Measurements from ENCODE around the gene BAHD1.

The BAHD1 gene

DNA sequence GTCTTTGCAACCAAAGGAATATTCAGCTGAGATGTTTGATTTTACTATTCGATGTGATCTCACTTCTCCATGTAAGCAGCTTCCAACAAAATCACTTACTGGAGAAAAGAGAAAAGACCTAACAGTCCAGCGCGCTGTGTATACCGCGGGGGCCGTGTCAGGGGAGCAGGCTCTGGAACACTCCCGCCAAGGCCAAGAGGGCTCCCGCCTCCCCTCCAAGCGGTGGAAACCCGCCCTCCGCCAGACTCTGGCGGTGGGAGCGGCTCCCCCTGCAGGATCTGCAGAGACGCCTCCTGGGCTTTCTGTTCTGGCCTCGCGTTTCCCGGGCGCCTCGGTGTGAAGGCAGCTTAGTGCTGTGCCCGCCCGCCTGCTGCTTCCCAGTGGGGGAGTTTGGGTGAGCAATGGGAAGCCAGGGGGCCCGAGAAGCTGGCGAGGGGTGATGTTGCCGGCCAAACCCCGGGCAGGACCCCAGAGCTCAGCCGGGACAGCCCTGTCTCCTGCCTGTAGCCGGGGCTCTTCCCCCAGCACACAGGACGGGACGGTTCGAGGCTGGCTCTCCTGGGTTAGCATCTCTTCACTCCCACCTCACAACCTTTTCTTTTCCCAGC lies 66.3 kb downstream of the BAHD1 start:
- DNase-seq, result peak; percentile 51

DNA sequence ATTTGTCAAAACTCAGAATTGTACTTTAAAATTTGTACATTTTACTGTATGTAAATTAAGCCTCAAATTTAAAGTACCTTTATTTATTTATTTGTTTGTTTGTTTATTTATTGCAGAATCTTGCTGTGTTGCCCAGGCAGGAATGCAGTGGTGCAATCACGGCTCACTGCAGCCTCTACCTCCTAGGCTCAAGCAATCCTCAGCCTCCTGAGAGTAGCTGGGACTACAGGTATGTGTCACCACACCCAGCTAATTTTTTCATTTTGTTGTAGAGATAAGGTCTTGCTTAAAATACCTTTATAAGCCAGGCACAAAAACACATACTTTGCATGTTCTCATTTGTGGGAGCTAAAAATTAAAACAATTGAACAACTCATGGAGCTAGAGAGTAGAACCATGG lies 67.5 kb downstream of the BAHD1 start:
- no peak for DNase-seq

DNA sequence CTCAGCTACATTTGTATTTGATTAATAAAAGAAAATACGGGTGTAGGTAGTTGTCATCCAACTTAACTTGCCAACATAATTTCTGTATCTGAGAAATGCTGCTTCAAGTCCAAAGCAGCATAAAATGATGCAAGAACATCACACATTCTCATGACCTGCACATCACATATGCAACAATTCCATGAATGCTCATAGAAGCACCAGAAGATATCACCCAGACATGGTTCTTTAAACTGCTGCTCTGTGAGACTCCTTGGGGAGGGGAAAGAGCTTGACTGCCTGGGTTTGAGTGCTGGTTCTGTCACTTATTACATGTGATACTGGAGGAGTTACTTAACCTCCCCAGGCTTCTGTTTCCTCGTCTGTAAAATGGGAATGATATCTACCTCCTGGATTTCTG lies 69.4 kb downstream of the BAHD1 start:
- no peak for DNase-seq

GRCh38 chr15:40511093-40511471 lies 70.3 kb downstream of the BAHD1 start:
- DNase-seq, result no peak

- DNase-seq, result no peak
Observed at GRCh38 chr15:40511472-40512133, 70.8 kb downstream of the BAHD1 start.

GRCh38 chr15:40512440-40512839 lies 71.7 kb downstream of the BAHD1 start:
- DNase-seq, result no peak

DNA sequence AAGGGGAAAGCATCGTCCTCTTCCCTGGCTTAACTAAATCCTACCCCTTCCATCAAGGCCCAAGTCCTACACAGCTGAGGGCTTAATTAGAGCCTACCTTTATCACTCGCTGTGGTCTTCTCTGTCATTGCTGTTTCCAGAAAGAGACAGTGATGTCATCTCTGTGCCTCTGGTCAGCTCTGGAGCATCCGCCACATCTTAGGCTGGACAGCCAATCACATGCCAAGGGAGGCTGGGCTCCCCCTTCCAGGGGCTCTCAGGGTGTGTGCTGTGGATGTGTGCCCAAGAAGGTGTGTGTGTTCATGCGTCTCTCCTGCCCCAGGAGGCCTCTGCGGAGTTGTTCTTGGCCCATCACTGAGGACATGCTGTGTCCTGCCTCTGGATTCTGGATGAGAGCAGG lies 72.9 kb downstream of the BAHD1 start:
- no peak for DNase-seq

DNA sequence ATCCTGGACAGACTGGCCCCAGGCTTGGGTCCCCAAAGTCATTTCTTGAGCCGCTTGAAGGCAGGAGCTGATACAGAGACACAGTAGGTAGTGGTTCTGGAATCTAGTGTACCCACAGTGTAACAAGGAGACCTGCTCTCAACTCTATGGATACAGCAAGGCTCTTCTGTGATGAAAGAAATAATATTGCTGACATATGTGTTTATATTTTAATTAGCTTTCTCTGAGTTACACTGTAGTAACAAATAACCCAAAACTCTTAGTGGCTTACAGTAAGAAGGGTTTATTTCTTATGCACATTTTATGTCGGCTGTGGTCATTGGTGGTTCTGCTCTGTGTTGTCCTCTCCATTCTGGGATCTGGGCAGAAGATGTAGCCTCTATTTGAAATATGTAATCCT lies 75.6 kb downstream of the BAHD1 start:
- DNase-seq, result no peak

Measured in activated T-cell treated with anti-CD3 and anti-CD28 coated beads for 4 hours (primary cell).